Liver (tissue), 3 donors: Measurements from ENCODE around the gene NGFR.

Source experiments
- ATF3 ChIP-seq: IDR thresholded peaks from 2 replicates; pipeline ENCODE4 v1.6.1; 2016; ENCODE audit warnings: antibody characterized with exemption
- CTCF ChIP-seq: fragments of 150-350 bp; IDR thresholded peaks from 2 replicates; pipeline ENCODE4 v1.5.1; 2017; ENCODE audit warnings: improper control_type of control experiment, low read depth, low read length; ENCODE audit not compliant: missing input control
- EGR1 ChIP-seq, 2 donors: IDR thresholded peaks; 2 replicates each; pipeline ENCODE4 v1.6.1; 2016 to 2018; ENCODE audit warnings: antibody characterized with exemption in 2 of 2, low read depth in 2 of 2
- GABPA ChIP-seq, 2 donors: IDR thresholded peaks in 1 of 2; conservative IDR thresholded peaks in 1 of 2; 2 replicates each; pipeline ENCODE4 v1.6.1; 2016; ENCODE audit warnings: antibody characterized with exemption in 2 of 2, mild to moderate bottlenecking in 1 of 2, moderate library complexity in 1 of 2
- JUND ChIP-seq, 2 donors: IDR thresholded peaks; 2 replicates each; pipeline ENCODE4 v1.6.1; 2016; ENCODE audit warnings: antibody characterized with exemption in 2 of 2
- MAX ChIP-seq: IDR thresholded peaks from 2 replicates; pipeline ENCODE4 v1.6.1; 2016; ENCODE audit warnings: antibody characterized with exemption
- RAD21 ChIP-seq, 2 donors: IDR thresholded peaks; 2 replicates each; pipeline ENCODE4 v1.6.1; 2016; ENCODE audit warnings: antibody characterized with exemption in 2 of 2, mild to moderate bottlenecking in 2 of 2
- REST ChIP-seq: IDR thresholded peaks from 2 replicates; pipeline ENCODE4 v1.6.1; 2016; ENCODE audit warnings: antibody characterized with exemption, mild to moderate bottlenecking
- RXRA ChIP-seq, 2 donors: IDR thresholded peaks; 2 replicates each; pipeline ENCODE4 v1.6.1; 2017 to 2018; ENCODE audit warnings: antibody characterized with exemption in 2 of 2, mild to moderate bottlenecking in 1 of 2
- SP1 ChIP-seq: IDR thresholded peaks from 2 replicates; pipeline ENCODE4 v1.6.1; 2018; ENCODE audit warnings: antibody characterized with exemption, mild to moderate bottlenecking
- TAF1 ChIP-seq: conservative IDR thresholded peaks from 2 replicates; pipeline ENCODE4 v1.6.1; 2016; ENCODE audit warnings: antibody characterized with exemption, mild to moderate bottlenecking
- YY1 ChIP-seq: IDR thresholded peaks from 2 replicates; pipeline ENCODE4 v1.6.1; 2016; ENCODE audit warnings: antibody characterized with exemption, mild to moderate bottlenecking
- ZBTB33 ChIP-seq: IDR thresholded peaks from 2 replicates; pipeline ENCODE4 v1.6.1; 2016; ENCODE audit warnings: antibody characterized with exemption
- donor health status: healthy.
- donor health status: healthy.

- TF ChIP-seq CTCF = no peak
- no peak for TF ChIP-seq JUND (IDR thresholded peaks at IDR 0.05)
- no peak for TF ChIP-seq RAD21 (IDR thresholded peaks at IDR 0.05)
- no peak for TF ChIP-seq REST
- no peak for TF ChIP-seq ZBTB33
- TF ChIP-seq YY1 = no peak
- TF ChIP-seq RXRA (IDR thresholded peaks at IDR 0.05) = no peak
- no peak for TF ChIP-seq MAX
- TF ChIP-seq EGR1 (IDR thresholded peaks at IDR 0.05; ENCODE audit: low read depth in 2 of 2) = no peak
- TF ChIP-seq GABPA (IDR thresholded peaks at IDR 0.05 in 1 of 2, conservative IDR thresholded peaks at IDR 0.05 in 1 of 2) = no peak
- TF ChIP-seq SP1 = no peak
- no peak for TF ChIP-seq ATF3
- TF ChIP-seq TAF1 = no peak
Observed at GRCh38 chr17:49455272-49455861, 39.7 kb upstream of the NGFR start.
